Measurements from ENCODE around the gene RGS18. TPM values are rescaled to one million over a fixed set of nuclear protein-coding genes. Genes with fewer than 3 reads are reported as not detected.
A peak's percentile ranks its signal among the peaks of the same experiment; 100 is the strongest.

RGS18 gene
- total RNA-seq, 1 experiment from 2014 or later: not detected

- Mint-ChIP-seq H3K36me3 (ENCODE audit: insufficient read depth in 1 of 3, low read depth in 3 of 3) (no peaks in the 10 kb centered on the region; a peak in 2 of 7 replicates), H3K9me3 (no peaks in the 10 kb centered on the region), H3K4me1 (peaks cover 13 to 23% of the 10 kb centered on the region in 2 experiments), H3K4me3 (no peak overlapping the region; a peak in 1 of 5 replicates), H3K27ac (peak overlapping the region in 2 of 3 experiments; percentile 83 to 94; a peak in 3 of 7 replicates), H3K27me3 (ENCODE audit: low read depth) (no peaks in the 10 kb centered on the region)
- Histone ChIP-seq H2AK5ac (ENCODE audit: insufficient read length, low read length) (no peak overlapping the region), H4K8ac (replicated peaks; ENCODE audit: insufficient read length, low read depth, low read length) (no peak overlapping the region), H3K9ac (ENCODE audit: extremely low read depth, insufficient read length, low read length) (no peak overlapping the region), H2BK12ac (ENCODE audit: insufficient read length, low read depth, low read length) (no peak overlapping the region), H3K79me1 (ENCODE audit: insufficient read depth, low read depth, low read length, poor library complexity, severe bottlenecking) (no peaks in the 10 kb centered on the region), H3K27me3 (ENCODE audit: insufficient read depth, low read length) (no peaks in the 10 kb centered on the region), H3K4me1 (ENCODE audit: insufficient read depth, low read length) (no peaks in the 10 kb centered on the region; the same call in 1 of the 2 replicates), H4K20me1 (ENCODE audit: control insufficient read depth, insufficient read depth, insufficient read length) (no peaks in the 10 kb centered on the region), H4K5ac (ENCODE audit: insufficient read length, low read depth, low read length) (no peak overlapping the region), H3K14ac (ENCODE audit: insufficient read depth, low read length) (no peak overlapping the region), H3K4ac (ENCODE audit: low read depth, low read length) (no peak overlapping the region), H2BK20ac (ENCODE audit: low read depth, low read length, poor library complexity, severe bottlenecking) (no peak overlapping the region), H3K18ac (ENCODE audit: insufficient read length, low read depth, low read length) (no peak overlapping the region), H2BK15ac (ENCODE audit: low read depth, low read length) (no peak overlapping the region), H3K23me2 (ENCODE audit: insufficient read length, low read depth, low read length, poor library complexity, severe bottlenecking) (no peaks in the 10 kb centered on the region), H2BK5ac (ENCODE audit: insufficient read length, low read length) (no peak overlapping the region), H3T11ph (ENCODE audit: low read length) (no peak overlapping the region), H3K56ac (ENCODE audit: insufficient read length, low read depth, low read length) (no peak overlapping the region), H2BK120ac (ENCODE audit: low read depth, low read length, poor library complexity, severe bottlenecking) (no peak overlapping the region), H3K23ac (ENCODE audit: insufficient read length, low read depth, low read length) (no peak overlapping the region), H4K91ac (ENCODE audit: insufficient read length, low read depth, low read length) (no peak overlapping the region), H3K27ac (ENCODE audit: insufficient read length, low read depth, low read length) (no peak overlapping the region), H3K79me2 (ENCODE audit: insufficient read depth, low read length) (no peaks in the 10 kb centered on the region), H2AFZ (ENCODE audit: low read length) (no peak overlapping the region), H3K9me3 (ENCODE audit: control insufficient read depth, low read depth, low read length) (no peaks in the 10 kb centered on the region), H3K4me2 (ENCODE audit: insufficient read depth, insufficient read length, low read length) (no peak overlapping the region)
- WGBS (ENCODE audit: extremely low coverage, insufficient read length, low lambda C conversion rate): no CpG with 5 or more reads among the region's 2 CpGs
- no peak for DNase-seq
- TF ChIP-seq CTCF (conservative IDR thresholded peaks at IDR 0.05): no peak
Observed at GRCh38 chr1:192126030-192126619, 32.1 kb upstream of the RGS18 start.

Measured in H9 (cell line).